Mesenchymal stem cell (in vitro differentiated cells and primary cell): Measurements from ENCODE around the gene RNU6-9.
A peak's percentile ranks its signal among the peaks of the same experiment; 100 is the strongest.

ENCODE experiments used
- DNase-seq: peaks from one replicate; pipeline ENCODE4 v3.0.0-alpha.2; 2013
- H2AFZ ChIP-seq: one replicate; pipeline ENCODE4 v1.6.1; 2013; ENCODE audit warnings: low read depth, mild to moderate bottlenecking, control low read depth, inconsistent platforms, low read length, moderate library complexity
- H2AK5ac ChIP-seq: 2 replicates; pipeline ENCODE4 v1.6.1; 2013; ENCODE audit warnings: low read length, moderate library complexity, mild to moderate bottlenecking, inconsistent platforms; ENCODE audit not compliant: severe bottlenecking
- H2BK120ac ChIP-seq: one replicate; pipeline ENCODE4 v1.6.1; 2013; ENCODE audit warnings: low read depth, mild to moderate bottlenecking, inconsistent platforms, low read length, moderate library complexity
- H2BK12ac ChIP-seq, 2 experiments: one replicate each; pipeline ENCODE4 v1.6.1; 2013; ENCODE audit warnings: inconsistent platforms in 2 of 2, low read length in 2 of 2, mild to moderate bottlenecking in 2 of 2, moderate library complexity in 2 of 2, control low read depth in 1 of 2
- H2BK15ac ChIP-seq: one replicate; pipeline ENCODE4 v1.6.1; 2013; ENCODE audit warnings: mild to moderate bottlenecking, low read depth, inconsistent platforms; ENCODE audit not compliant: poor library complexity, severe bottlenecking
- H2BK5ac ChIP-seq: 2 replicates; pipeline ENCODE4 v1.6.1; 2013; ENCODE audit warnings: low read depth, mild to moderate bottlenecking, low read length, control low read depth, inconsistent platforms; ENCODE audit not compliant: poor library complexity, severe bottlenecking
- H3K14ac ChIP-seq, 2 experiments: one replicate each; pipeline ENCODE4 v1.6.1; 2013; ENCODE audit warnings: inconsistent platforms in 2 of 2, low read length in 2 of 2, control low read depth in 1 of 2, mild to moderate bottlenecking in 1 of 2, moderate library complexity in 1 of 2
- H3K18ac ChIP-seq, 2 experiments: one replicate each; pipeline ENCODE4 v1.6.1; 2013; ENCODE audit warnings: inconsistent platforms in 2 of 2, low read length in 2 of 2, control low read depth in 1 of 2, low read depth in 1 of 2, mild to moderate bottlenecking in 1 of 2
- H3K23ac ChIP-seq, 2 experiments: one replicate each; pipeline ENCODE4 v1.6.1; 2013; ENCODE audit warnings: inconsistent platforms in 2 of 2, low read length in 2 of 2, mild to moderate bottlenecking in 2 of 2, moderate library complexity in 2 of 2, control low read depth in 1 of 2
- H3K27ac ChIP-seq: 2 replicates; pipeline ENCODE4 v1.5.1; 2013; ENCODE audit warnings: mild to moderate bottlenecking, moderate library complexity, low read length, control low read depth, inconsistent platforms; ENCODE audit not compliant: poor library complexity, severe bottlenecking
- H3K27me3 ChIP-seq, 2 experiments: 2 replicates each; pipeline versions ENCODE4 v1.6.1 to v1.7.0; 2013; ENCODE audit warnings: low read length in 2 of 2, mild to moderate bottlenecking in 2 of 2, moderate library complexity in 2 of 2, control low read depth in 1 of 2, inconsistent platforms in 1 of 2; ENCODE audit not compliant: control insufficient read depth in 1 of 2, insufficient read depth in 1 of 2
- H3K36me3 ChIP-seq, 2 experiments: 2 replicates each; pipeline versions ENCODE4 v1.6.1 to v1.7.0; 2013; ENCODE audit warnings: low read length in 2 of 2, control low read depth in 1 of 2, inconsistent platforms in 1 of 2, low read depth in 1 of 2, mild to moderate bottlenecking in 1 of 2; ENCODE audit not compliant: insufficient read depth in 2 of 2, control insufficient read depth in 1 of 2
- H3K4ac ChIP-seq, 2 experiments: one replicate each; pipeline ENCODE4 v1.6.1; 2013; ENCODE audit warnings: inconsistent platforms in 2 of 2, low read length in 2 of 2, mild to moderate bottlenecking in 2 of 2, moderate library complexity in 2 of 2, control low read depth in 1 of 2, low read depth in 1 of 2
- H3K4me1 ChIP-seq: 2 replicates; pipeline ENCODE4 v1.6.1; 2013; ENCODE audit warnings: low read depth, low read length, control low read depth; ENCODE audit not compliant: control insufficient read depth, insufficient read depth
- H3K4me2 ChIP-seq: 2 replicates; pipeline ENCODE4 v1.6.1; 2013; ENCODE audit warnings: low read length, mild to moderate bottlenecking, inconsistent platforms; ENCODE audit not compliant: poor library complexity, severe bottlenecking
- H3K4me3 ChIP-seq, 2 experiments: 2 replicates each; pipeline versions ENCODE4 v1.5.1 to v1.7.0; 2013; ENCODE audit warnings: low read length in 2 of 2, mild to moderate bottlenecking in 2 of 2, control low read depth in 1 of 2, low read depth in 1 of 2; ENCODE audit not compliant: insufficient read depth in 1 of 2
- H3K79me1 ChIP-seq: replicated peaks from 2 replicates; pipeline ENCODE4 v1.6.1; 2013; ENCODE audit warnings: mild to moderate bottlenecking, control low read depth, low read length, inconsistent platforms; ENCODE audit not compliant: poor library complexity, severe bottlenecking
- H3K9ac ChIP-seq: 2 replicates; pipeline ENCODE4 v1.7.0; 2013; ENCODE audit warnings: mild to moderate bottlenecking, low read length, moderate library complexity
- H3K9me3 ChIP-seq: 2 replicates; pipeline ENCODE4 v1.7.0; 2013; ENCODE audit warnings: mild to moderate bottlenecking, low read length; ENCODE audit not compliant: control insufficient read depth
- H4K8ac ChIP-seq: one replicate; pipeline ENCODE4 v1.6.1; 2013; ENCODE audit warnings: inconsistent platforms, mild to moderate bottlenecking, low read length, moderate library complexity
- H4K91ac ChIP-seq: one replicate; pipeline ENCODE4 v1.6.1; 2013; ENCODE audit warnings: mild to moderate bottlenecking, low read length, inconsistent platforms
- WGBS: methylation state at CpG from one replicate; pipeline ENCODE4 v1.1.7; 2013; ENCODE audit warnings: mixed read lengths; 5-methylcytosine and 5-hydroxymethylcytosine counted together

The RNU6-9 gene

GRCh38 chr19:867855-868457, 25.3 kb upstream of the RNU6-9 start:
- peaks cover 61% of the 10 kb centered on the region for H3K4me1 ChIP-seq
- no peaks in the 10 kb centered on the region for H3K27me3 ChIP-seq
- no peak overlapping the region for H3K4ac ChIP-seq
- H2BK5ac ChIP-seq, result no peak overlapping the region
- WGBS, result 96% methylated on average over 36 of the region's 39 CpGs
- no peak overlapping the region for H3K14ac ChIP-seq
- peak overlapping the region; percentile 11 for H3K27ac ChIP-seq
- H3K9me3 ChIP-seq, result no peaks in the 10 kb centered on the region
- no peak overlapping the region for H3K4me2 ChIP-seq
- H3K9ac ChIP-seq, result no peak overlapping the region
- H3K36me3 ChIP-seq, result peaks cover 13 to 41% of the 10 kb centered on the region in 2 experiments
- H4K91ac ChIP-seq, result no peak overlapping the region
- H4K8ac ChIP-seq, result no peak overlapping the region
- H3K4me3 ChIP-seq, result no peak overlapping the region
- peak overlapping the region; percentile 81 for H2AK5ac ChIP-seq
- no peak overlapping the region for H2AFZ ChIP-seq
- H3K79me1 ChIP-seq, result peaks cover 5% of the 10 kb centered on the region
- no peak for DNase-seq
- H2BK120ac ChIP-seq, result no peak overlapping the region
- no peak overlapping the region for H2BK15ac ChIP-seq
- H3K18ac ChIP-seq, result no peak overlapping the region
- H2BK12ac ChIP-seq, result no peak overlapping the region
- H3K23ac ChIP-seq, result no peak overlapping the region

DNA sequence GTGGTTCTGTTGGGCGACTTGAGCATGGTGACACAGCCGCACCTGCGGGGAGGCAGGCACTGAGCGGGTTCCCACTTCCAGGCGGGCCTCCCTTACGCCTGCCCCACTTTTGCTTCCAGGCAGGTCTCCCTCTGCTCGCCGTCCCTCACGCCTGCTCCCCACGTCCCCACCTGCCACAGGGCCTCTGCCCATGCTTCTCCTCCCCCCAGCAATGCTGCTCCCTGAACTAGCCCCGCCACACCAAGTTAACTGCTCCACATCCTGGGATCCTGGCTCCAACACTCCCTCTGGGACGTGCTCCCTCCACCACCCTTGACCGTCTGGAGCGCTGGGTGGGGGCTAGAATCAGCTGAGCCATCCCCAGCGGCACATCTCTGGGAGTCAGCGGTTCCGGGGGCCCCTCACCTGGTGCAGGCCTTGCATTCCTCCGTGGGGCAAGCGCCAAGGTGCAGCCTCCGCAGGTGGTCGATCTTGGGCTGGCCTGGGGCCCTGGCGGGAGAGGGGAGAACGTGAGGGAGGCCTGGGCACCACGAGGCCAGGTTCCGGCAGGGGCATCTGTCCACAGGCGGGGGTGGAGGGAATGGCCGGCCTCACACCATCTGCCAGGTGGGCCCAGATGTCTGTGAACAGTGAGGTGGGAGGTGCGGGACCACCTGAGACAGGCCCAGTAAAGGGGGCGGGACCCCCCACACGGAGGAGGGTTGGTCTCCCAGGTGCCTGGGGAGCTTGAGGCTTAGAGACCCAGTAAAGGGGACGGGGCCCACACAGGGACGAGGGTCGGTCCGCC, 24.6 kb upstream of the RNU6-9 start:
- H3K79me1 ChIP-seq, result peaks cover 5% of the 10 kb centered on the region
- peaks cover 13 to 44% of the 10 kb centered on the region in 2 experiments for H3K36me3 ChIP-seq
- H3K4ac ChIP-seq, result peak overlapping the region in 1 of 2 experiments; percentile 6
- H3K4me3 ChIP-seq, result no peak overlapping the region
- H2BK5ac ChIP-seq, result no peak overlapping the region
- no peak overlapping the region for H3K14ac ChIP-seq
- DNase-seq, result no peak
- H2AFZ ChIP-seq, result no peak overlapping the region
- peak overlapping the region; percentile 57 to 69 for H2BK12ac ChIP-seq
- H3K9ac ChIP-seq, result peak overlapping the region; percentile 68
- no peak overlapping the region for H2BK15ac ChIP-seq
- peak overlapping the region; percentile 56 for H3K27ac ChIP-seq
- H3K9me3 ChIP-seq, result no peaks in the 10 kb centered on the region
- no peaks in the 10 kb centered on the region for H3K27me3 ChIP-seq
- WGBS, result 91% methylated on average over 34 of the region's 34 CpGs
- H2BK120ac ChIP-seq, result no peak overlapping the region
- H2AK5ac ChIP-seq, result peak overlapping the region; percentile 43
- H3K23ac ChIP-seq, result no peak overlapping the region
- H4K91ac ChIP-seq, result peak overlapping the region; percentile 90
- peak overlapping the region; percentile 45 to 58 for H3K18ac ChIP-seq
- no peak overlapping the region for H3K4me2 ChIP-seq
- peak overlapping the region; percentile 27 for H4K8ac ChIP-seq
- H3K4me1 ChIP-seq, result peaks cover 61% of the 10 kb centered on the region

GRCh38 chr19:869245-870177, 23.8 kb upstream of the RNU6-9 start:
- Histone ChIP-seq H3K18ac (peak overlapping the region; percentile 55 to 58), H3K14ac (no peak overlapping the region), H2AK5ac (peak overlapping the region; percentile 60), H3K27ac (peak overlapping the region; percentile 61), H3K9me3 (no peaks in the 10 kb centered on the region), H3K4me3 (no peak overlapping the region), H3K79me1 (peaks cover 5% of the 10 kb centered on the region), H2BK15ac (peak overlapping the region; percentile 30), H3K4me2 (no peak overlapping the region), H3K27me3 (no peaks in the 10 kb centered on the region), H2BK120ac (no peak overlapping the region), H4K91ac (peak overlapping the region; percentile 90), H3K23ac (no peak overlapping the region), H2BK5ac (no peak overlapping the region), H3K36me3 (peaks cover 17 to 52% of the 10 kb centered on the region in 2 experiments), H2BK12ac (peak overlapping the region; percentile 57 to 69), H3K4me1 (peaks cover 58% of the 10 kb centered on the region), H2AFZ (no peak overlapping the region), H3K9ac (peak overlapping the region; percentile 68), H4K8ac (peak overlapping the region; percentile 66), H3K4ac (peak overlapping the region in 1 of 2 experiments; percentile 32)
- peak; percentile 94 for DNase-seq
- WGBS, result 42% methylated on average over 23 of the region's 29 CpGs
